Transverse colon (tissue), 4 donors: ENCODE results near the gene OSCP1. TPM values are rescaled to one million over a fixed set of nuclear protein-coding genes. Genes with fewer than 3 reads are reported as not detected.

ENCODE experiments used
- DNase-seq: peaks from one replicate; pipeline ENCODE4 v3.0.0-alpha.2; 2019
- H3K27ac ChIP-seq, 4 donors: fragments of 200-600 bp; sonication (generic); 2 replicates each; pipeline ENCODE4 v1.5.1; 2016 to 2018; ENCODE audit warnings: inconsistent platforms in 4 of 4
- H3K27me3 ChIP-seq: fragments of 200-600 bp; sonication (generic); 2 replicates; pipeline ENCODE4 v1.5.1; 2017; ENCODE audit warnings: inconsistent platforms
- H3K36me3 ChIP-seq, 4 donors: fragments of 200-600 bp; sonication (generic); 2 replicates each; pipeline ENCODE4 v1.5.1; 2017 to 2019; ENCODE audit warnings: inconsistent platforms in 4 of 4
- H3K4me1 ChIP-seq, 4 donors: fragments of 200-600 bp; sonication (generic); 2 replicates each; pipeline ENCODE4 v1.5.1; 2017 to 2020; ENCODE audit warnings: inconsistent platforms in 4 of 4
- H3K4me3 ChIP-seq, 4 donors: fragments of 200-600 bp; sonication (generic); 1 replicate in 1 of 4; 2 replicates in 3 of 4; pipeline versions ENCODE4 v1.5.1 to v1.6.1; 2017 to 2019; ENCODE audit warnings: inconsistent platforms in 4 of 4
- H3K9me3 ChIP-seq, 2 donors: fragments of 200-600 bp; sonication (generic); 2 replicates each; pipeline ENCODE4 v1.5.1; 2017 to 2019; ENCODE audit warnings: inconsistent platforms in 2 of 2
- CTCF ChIP-seq, 5 experiments: fragments of 200-600 bp in 3 of 5; fragments of 450-650 bp in 2 of 5; sonication (generic) in 3 of 5; IDR thresholded peaks; 1 replicate in 2 of 5; 2 replicates in 3 of 5; pipeline ENCODE4 v1.5.1; 2016 to 2017; ENCODE audit warnings: antibody characterized with exemption in 5 of 5, inconsistent platforms in 3 of 5, mild to moderate bottlenecking in 2 of 5, moderate library complexity in 1 of 5
- EP300 ChIP-seq: sonication (generic); formaldehyde crosslinking; IDR thresholded peaks from one replicate; pipeline ENCODE4 v1.6.1; 2017; ENCODE audit warnings: antibody characterized with exemption, low read depth
- POLR2A ChIP-seq: fragments of 450-650 bp; IDR thresholded peaks from one replicate; pipeline ENCODE4 v1.6.1; 2016; ENCODE audit warnings: antibody characterized with exemption, mild to moderate bottlenecking, moderate library complexity
- POLR2AphosphoS5 ChIP-seq, 3 donors: sonication (generic); formaldehyde crosslinking; IDR thresholded peaks; one replicate each; pipeline ENCODE4 v1.6.1; 2016; ENCODE audit warnings: antibody characterized with exemption in 3 of 3
- WGBS, 2 donors: methylation state at CpG; one replicate each; pipeline ENCODE4 v1.1.5; 2018; ENCODE audit warnings: low coverage in 1 of 2; 5-methylcytosine and 5-hydroxymethylcytosine counted together
- in situ Hi-C, 4 donors: fragments of 200-750 bp; cut with MboI; loops; one replicate each; pipeline versions ENCODE4 v1.15.0 to v1.15.1; 2017; ENCODE audit warnings: low sequenced_read_pairs in 3 of 4, low pct_ligation_motif_present in 1 of 4, low pct_unique_long_range_greater_than_20kb in 1 of 4
- intact Hi-C: fragments of 100-400 bp; cut with DNase I; formaldehyde crosslinking; loops from one replicate; pipeline ENCODE4 v1.15.1; 2023; ENCODE audit warnings: low total_unique reads
- total RNA-seq, 4 donors: library from RNA; depleted of rRNA; stranded (reverse); fragments of >200 nt; gene quantifications; one replicate each; pipeline ENCODE4 v1.1.0, GENCODE V29; 2016

Gene OSCP1
- total RNA-seq, 4 donors from 2014 or later, result 1.2 to 4.8 (median 3.7) TPM; not detected in 1

DNA sequence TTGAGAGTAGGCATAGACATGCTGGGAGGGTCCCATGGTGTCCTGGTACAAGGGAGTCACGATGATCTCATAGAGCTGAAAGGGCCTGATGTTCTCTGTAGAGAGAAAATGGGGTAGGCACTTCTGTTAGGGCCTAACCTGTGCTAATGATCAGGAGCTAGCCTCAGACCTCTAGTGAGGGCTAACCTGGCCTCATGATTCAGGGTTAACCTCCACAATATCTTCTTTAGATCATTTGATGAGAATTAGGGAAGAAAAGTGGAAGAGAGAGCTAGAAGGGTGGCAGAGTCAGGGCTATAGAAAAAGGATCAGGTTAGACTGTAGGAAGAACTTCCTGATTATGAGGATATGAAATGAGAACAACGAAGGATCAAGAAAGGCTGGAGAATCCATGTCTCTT lies 18.9 kb upstream of the OSCP1 start:
- no peak for DNase-seq
- Histone ChIP-seq H3K36me3 (no peaks in the 10 kb centered on the region), H3K9me3 (no peaks in the 10 kb centered on the region), H3K27me3 (no peaks in the 10 kb centered on the region), H3K27ac (no peak overlapping the region), H3K4me1 (peaks cover 0 to 9% (median 7%) of the 10 kb centered on the region in 4 donors), H3K4me3 (no peak overlapping the region)
- 66 to 100% methylated on average over 1 to 2 of the region's 2 CpGs for WGBS, 2 donors
- intact Hi-C loops (no loop called here), in situ Hi-C loops (no loop called here)
- no peak for TF ChIP-seq POLR2A
- TF ChIP-seq POLR2AphosphoS5 (IDR thresholded peaks at IDR 0.05), result no peak
- TF ChIP-seq CTCF (IDR thresholded peaks at IDR 0.05), result no peak
- no peak for TF ChIP-seq EP300

- DNase-seq, result no peak
- Histone ChIP-seq H3K27me3 (no peaks in the 10 kb centered on the region), H3K4me1 (peaks cover 5 to 17% (median 12%) of the 10 kb centered on the region in 4 donors), H3K9me3 (no peaks in the 10 kb centered on the region), H3K36me3 (no peaks in the 10 kb centered on the region), H3K4me3 (no peak overlapping the region), H3K27ac (no peak overlapping the region)
- WGBS, 2 donors, result 89% methylated on average over 8 of the region's 10 CpGs; no CpG with 5 or more reads in 1 of the 2 donors
- in situ Hi-C loops (no loop called here), intact Hi-C loops (no loop called here)
- no peak for TF ChIP-seq POLR2A
- TF ChIP-seq EP300, result no peak
- TF ChIP-seq CTCF (IDR thresholded peaks at IDR 0.05), result no peak
- TF ChIP-seq POLR2AphosphoS5 (IDR thresholded peaks at IDR 0.05), result no peak
These were observed 17.6 kb upstream of the OSCP1 start for GRCh38 chr1:36467700-36468455.

DNA sequence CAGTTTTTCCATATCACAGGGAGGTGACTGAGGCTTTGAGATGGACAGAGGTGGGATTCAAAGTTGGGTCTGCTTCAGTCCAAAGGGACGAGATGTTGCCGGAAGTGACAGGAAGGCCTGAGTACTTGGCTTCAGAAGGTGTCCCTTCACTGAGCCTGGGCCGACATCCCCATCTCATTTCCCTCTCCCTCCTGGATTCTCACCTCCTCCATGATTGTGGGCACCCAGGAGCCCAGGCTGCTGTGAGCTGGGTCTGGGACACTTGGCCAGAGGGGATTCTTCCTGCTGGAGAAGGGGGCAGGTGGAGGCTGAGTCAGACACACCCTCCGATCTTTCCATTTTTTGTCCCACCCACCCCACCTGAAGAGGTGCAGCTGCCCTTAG lies 16.8 kb upstream of the OSCP1 start:
- intact Hi-C loops, result no loop called here
- TF ChIP-seq POLR2AphosphoS5 (IDR thresholded peaks at IDR 0.05) (no peak), EP300 (no peak), POLR2A (no peak), CTCF (IDR thresholded peaks at IDR 0.05) (no peak)
- no peak for DNase-seq
- Histone ChIP-seq H3K9me3 (no peaks in the 10 kb centered on the region), H3K4me3 (no peak overlapping the region), H3K27me3 (no peaks in the 10 kb centered on the region), H3K36me3 (no peaks in the 10 kb centered on the region), H3K27ac (no peak overlapping the region), H3K4me1 (peaks cover 5 to 22% (median 14%) of the 10 kb centered on the region in 4 donors)
- in situ Hi-C loops, result no loop called here
- 40 to 96% methylated on average over 1 to 4 of the region's 4 CpGs for WGBS, 2 donors

DNA sequence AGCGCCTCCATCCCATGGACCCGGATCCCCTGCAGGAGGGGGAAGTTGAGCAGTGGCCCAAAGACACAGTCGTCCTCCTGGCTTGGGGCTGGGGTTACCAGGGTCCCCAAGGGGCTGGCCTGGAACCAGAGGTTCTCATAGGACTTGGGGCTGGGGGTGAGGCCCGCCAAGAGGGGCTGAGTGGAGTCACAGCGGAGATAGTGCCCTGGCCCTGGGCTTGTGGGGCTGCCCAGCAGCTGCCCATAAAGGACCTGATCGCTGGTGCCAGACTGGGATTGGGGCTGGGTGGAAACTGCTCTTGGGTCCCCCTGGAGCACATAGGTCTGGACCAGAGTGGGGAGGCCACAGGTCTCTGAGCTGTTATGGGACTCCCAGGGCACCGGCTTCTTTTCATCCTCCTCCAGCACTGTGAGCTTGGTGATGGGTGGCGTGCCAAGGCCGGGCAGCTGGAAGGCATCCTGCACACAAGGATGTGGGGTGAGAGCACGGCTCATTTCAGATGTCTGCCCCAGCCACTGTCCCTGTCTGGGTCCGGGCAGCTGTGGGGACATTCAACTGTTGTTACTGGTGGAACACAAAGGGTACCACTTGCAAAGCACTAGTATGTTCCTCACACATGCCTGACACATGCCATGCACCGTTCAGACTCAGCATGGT lies 16.2 kb upstream of the OSCP1 start:
- intact Hi-C loops, result no loop called here
- no peak overlapping the region for H3K27ac ChIP-seq
- in situ Hi-C loops, result no loop called here

More for the DNA sequence above, 16.2 kb upstream of the OSCP1 start:
- Histone ChIP-seq H3K36me3 (no peaks in the 10 kb centered on the region), H3K9me3 (no peaks in the 10 kb centered on the region), H3K4me3 (no peak overlapping the region), H3K27me3 (no peaks in the 10 kb centered on the region), H3K4me1 (peaks cover 5 to 22% (median 14%) of the 10 kb centered on the region in 4 donors)
- no peak for TF ChIP-seq POLR2A
- 87% methylated on average over 12 of the region's 12 CpGs; no CpG with 5 or more reads in 1 of the 2 donors for WGBS, 2 donors
- DNase-seq, result no peak
